HCT116 (cell line): ENCODE measurements around the gene KCNAB2. TPM values are rescaled to one million over a fixed set of nuclear protein-coding genes. Genes with fewer than 3 reads are reported as not detected.

Experiments used
- ATAC-seq: fragments of 200-7000 bp; cut with Tn5 transposase; 2 replicates; pipeline ENCODE4 v1.9.1; 2020; ENCODE audit warnings: mild to moderate bottlenecking, moderate library complexity
- BruUV-seq: library from RNA; stranded (reverse); fragments of 400-500 nt; replicated peaks from 2 replicates; lab custom pipeline; 2021; lab: Mats Ljungman, UMichigan
- CTCF ChIA-PET: fragments of 300-600 bp; sonication (Branson Sonifier 250); formaldehyde crosslinking; loops from one replicate; lab custom pipeline; 2021; ENCODE audit warnings: antibody characterized with exemption; lab: Charles Lee
- POLR2A ChIA-PET: fragments of 300-600, 350-600 bp; sonication (Branson Sonifier 250); formaldehyde crosslinking; loops from one replicate; lab custom pipeline; 2021; ENCODE audit warnings: antibody characterized with exemption; lab: Charles Lee
- RAD21 ChIA-PET, 2 experiments: fragments of 300-600 bp; sonication (Branson Sonifier 250); formaldehyde crosslinking; loops; one replicate each; lab custom pipeline; 2023; ENCODE audit warnings: low total read pairs in 2 of 2; ENCODE audit not compliant: uncharacterized antibody in 2 of 2, unreplicated experiment in 2 of 2, low non-redundant PET in 1 of 2; lab: Charles Lee
- DNase-seq: peaks from one replicate; pipeline ENCODE4 v3.0.0-alpha.2; 2010; ENCODE audit warnings: low read depth, low spot score
- H2AFZ ChIP-seq: fragments of 200-600 bp; shearing (Covaris generic), sonication (generic); 2 replicates; pipeline ENCODE4 v1.6.1; 2017; ENCODE audit warnings: low read depth, mixed run types, mixed read lengths, antibody characterized with exemption, low read length; ENCODE audit not compliant: poor library complexity, severe bottlenecking
- H3K27ac ChIP-seq: 2 replicates; pipeline ENCODE4 v1.5.1; 2012; ENCODE audit warnings: low read depth, low read length
- H3K27me3 ChIP-seq: fragments of 200-600 bp; sonication (generic); 2 replicates; pipeline ENCODE4 v1.6.1; 2016; ENCODE audit warnings: mixed run types, low read length, mixed read lengths; ENCODE audit not compliant: insufficient read depth
- H3K36me3 ChIP-seq, 2 experiments: fragments of 200-500 bp in 1 of 2; fragments of 200-600 bp in 1 of 2; sonication (Bioruptor generic) in 1 of 2; sonication (generic) in 1 of 2; 2 replicates each; pipeline versions ENCODE4 v1.5.1 to v1.6.1; 2014 to 2016; ENCODE audit warnings: low read length in 2 of 2, inconsistent platforms in 1 of 2, mixed read lengths in 1 of 2, mixed run types in 1 of 2; ENCODE audit not compliant: insufficient read depth in 2 of 2, control insufficient read depth in 1 of 2
- H3K4me1 ChIP-seq, 2 experiments: fragments of 200-600 bp in 1 of 2; sonication (generic) in 1 of 2; 2 replicates each; pipeline versions ENCODE4 v1.5.1 to v1.6.1; 2012 to 2017; ENCODE audit warnings: low read length in 2 of 2, inconsistent platforms in 1 of 2, mild to moderate bottlenecking in 1 of 2, mixed read lengths in 1 of 2, mixed run types in 1 of 2, moderate library complexity in 1 of 2; ENCODE audit not compliant: insufficient read depth in 2 of 2, control insufficient read depth in 1 of 2
- H3K4me2 ChIP-seq: fragments of 200-600 bp; sonication (generic); 2 replicates; pipeline ENCODE4 v1.6.1; 2017; ENCODE audit warnings: mixed run types, low read length, mixed read lengths
- H3K4me3 ChIP-seq, 2 experiments: fragments of 200-600 bp in 1 of 2; sonication (generic) in 1 of 2; replicated peaks in 1 of 2; 2 replicates each; pipeline ENCODE4 v1.5.1; 2011 to 2016; ENCODE audit warnings: low read length in 2 of 2, control low read depth in 1 of 2, low read depth in 1 of 2, mild to moderate bottlenecking in 1 of 2, mixed read lengths in 1 of 2, mixed run types in 1 of 2
- H3K79me2 ChIP-seq: fragments of 200-600 bp; sonication (generic); 2 replicates; pipeline ENCODE4 v1.6.1; 2017; ENCODE audit warnings: mild to moderate bottlenecking, mixed run types, low read length, moderate library complexity, mixed read lengths; ENCODE audit not compliant: insufficient read depth
- H3K9ac ChIP-seq: fragments of 200-600 bp; sonication (generic); 2 replicates; pipeline ENCODE4 v1.6.1; 2016; ENCODE audit warnings: low read length, mixed read lengths
- H3K9me2 ChIP-seq: fragments of 200-600 bp; sonication (generic), shearing (Covaris generic); 2 replicates; pipeline ENCODE4 v1.6.1; 2017; ENCODE audit warnings: mixed run types, mild to moderate bottlenecking, moderate library complexity; ENCODE audit not compliant: insufficient read depth
- H3K9me3 ChIP-seq, 2 experiments: fragments of 200-500 bp in 1 of 2; fragments of 200-600 bp in 1 of 2; sonication (Bioruptor generic) in 1 of 2; sonication (generic) in 1 of 2; 2 replicates each; pipeline ENCODE4 v1.6.1; 2014 to 2017; ENCODE audit warnings: low read length in 2 of 2, mixed read lengths in 2 of 2, inconsistent platforms in 1 of 2, low read depth in 1 of 2, mild to moderate bottlenecking in 1 of 2, mixed run types in 1 of 2, moderate library complexity in 1 of 2; ENCODE audit not compliant: control insufficient read depth in 1 of 2, insufficient read depth in 1 of 2
- H4K20me1 ChIP-seq: fragments of 200-600 bp; sonication (generic), shearing (Covaris generic); 2 replicates; pipeline ENCODE4 v1.6.1; 2017; ENCODE audit warnings: mixed run types, mild to moderate bottlenecking, moderate library complexity; ENCODE audit not compliant: insufficient read depth
- ATF3 ChIP-seq: IDR thresholded peaks from 2 replicates; pipeline ENCODE4 v1.6.1; 2012
- CBX3 ChIP-seq: IDR thresholded peaks from 2 replicates; pipeline ENCODE4 v1.6.1; 2012; ENCODE audit warnings: low read depth
- EGR1 ChIP-seq: IDR thresholded peaks from 2 replicates; pipeline ENCODE4 v1.6.1; 2012; ENCODE audit warnings: low read depth
- JUND ChIP-seq: IDR thresholded peaks from 2 replicates; pipeline ENCODE4 v1.6.1; 2012
- POLR2A ChIP-seq: IDR thresholded peaks from 2 replicates; pipeline ENCODE4 v1.7.0; 2011; ENCODE audit warnings: borderline replicate concordance; ENCODE audit not compliant: insufficient read depth, insufficient read length; ENCODE audit errors: extremely low read depth
- RAD21 ChIP-seq: IDR thresholded peaks from 2 replicates; pipeline ENCODE4 v1.6.1; 2012; ENCODE audit warnings: low read depth, mild to moderate bottlenecking
- REST ChIP-seq: IDR thresholded peaks from 2 replicates; pipeline ENCODE4 v1.6.1; 2012; ENCODE audit warnings: low read depth
- SIN3A ChIP-seq: IDR thresholded peaks from 2 replicates; pipeline ENCODE4 v1.6.1; 2012; ENCODE audit warnings: low read depth
- SP1 ChIP-seq: IDR thresholded peaks from 2 replicates; pipeline ENCODE4 v1.6.1; 2012; ENCODE audit warnings: low read depth
- SRF ChIP-seq: IDR thresholded peaks from 2 replicates; pipeline ENCODE4 v1.6.1; 2012; ENCODE audit warnings: low read depth
- TCF7L2 ChIP-seq: IDR thresholded peaks from 2 replicates; pipeline ENCODE4 v1.7.0; 2011; ENCODE audit warnings: borderline replicate concordance, inconsistent platforms; ENCODE audit not compliant: insufficient read depth, insufficient read length; ENCODE audit errors: extremely low read depth
- YY1 ChIP-seq: IDR thresholded peaks from 2 replicates; pipeline ENCODE4 v1.6.1; 2011; ENCODE audit warnings: low read length, low read depth, moderate library complexity, mild to moderate bottlenecking; ENCODE audit not compliant: insufficient replicate concordance; ENCODE audit errors: extremely low read depth
- intact Hi-C: fragments of 100-400 bp; cut with micrococcal nuclease; formaldehyde crosslinking; loops from 2 replicates; pipeline ENCODE4 v1.10.0; 2022
- total RNA-seq: library from RNA; stranded (reverse); gene quantifications from one replicate; pipeline ENCODE4 v1.2.1, GENCODE V29; 2021; ENCODE audit not compliant: unreplicated experiment
- TF ChIP-seq, protein P1 (sequence below): IDR thresholded peaks from 2 replicates; pipeline ENCODE4 v1.6.1; 2011; ENCODE audit warnings: mild to moderate bottlenecking, low read length, moderate library complexity; ENCODE audit not compliant: insufficient replicate concordance; ENCODE audit errors: extremely low read depth

The KCNAB2 gene
- total RNA-seq, 1 experiment from 2014 or later: 18.1 TPM

DNA sequence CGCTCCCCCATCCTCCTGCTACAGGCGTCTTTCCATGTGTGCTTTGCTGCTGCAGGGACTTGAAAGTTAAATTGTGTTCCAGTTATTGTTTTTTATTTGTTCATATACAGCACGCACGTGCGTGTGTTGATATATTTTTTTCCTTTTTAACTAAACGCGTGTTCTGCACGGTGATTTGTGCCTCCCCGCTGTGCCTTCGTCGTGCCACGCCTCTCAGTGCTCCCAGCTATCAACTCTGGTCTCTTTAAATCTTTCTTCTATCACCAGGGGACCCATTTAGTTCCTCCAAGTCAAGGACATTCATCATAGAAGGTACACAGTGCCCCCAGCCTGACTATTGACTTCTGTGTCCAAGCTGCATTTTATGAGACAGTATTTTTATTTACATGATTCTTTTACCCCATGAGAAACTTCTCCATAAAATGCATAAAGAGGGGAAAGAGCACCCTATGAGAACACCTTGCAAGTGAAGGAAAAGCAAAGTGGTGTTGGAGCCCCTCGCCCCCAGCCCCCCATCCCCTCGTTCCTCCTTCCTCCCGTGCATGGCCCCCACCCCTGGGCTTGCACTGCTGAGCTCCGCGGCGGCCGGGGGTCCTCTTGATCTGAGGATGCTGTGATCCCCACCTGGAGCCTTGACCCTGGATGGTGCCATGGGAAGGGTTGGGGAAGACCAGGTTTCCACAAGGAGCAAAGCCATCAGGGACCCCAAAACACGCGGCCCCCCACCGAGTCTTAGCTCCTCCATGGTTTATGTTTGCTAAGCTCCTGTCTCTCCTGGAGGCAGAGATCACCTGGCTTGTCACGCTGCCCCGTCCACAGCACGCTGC is 45.5 kb downstream of the KCNAB2 start:
- Histone ChIP-seq H2AFZ (no peak overlapping the region), H3K9me2 (no peaks in the 10 kb centered on the region), H3K79me2 (no peaks in the 10 kb centered on the region), H3K4me1 (no peaks in the 10 kb centered on the region), H3K36me3 (no peaks in the 10 kb centered on the region), H3K9me3 (no peaks in the 10 kb centered on the region), H3K27me3 (no peaks in the 10 kb centered on the region), H3K9ac (no peak overlapping the region), H3K4me3 (no peak overlapping the region), H3K4me2 (no peak overlapping the region), H4K20me1 (no peaks in the 10 kb centered on the region), H3K27ac (no peak overlapping the region)
- DNase-seq: no peak
- intact Hi-C loops: no loop called here
- ChIA-PET POLR2A (no interaction called here), RAD21 (no interaction called here), CTCF (no interaction called here)
- TF ChIP-seq EGR1 (no peak), REST (no peak), CBX3 (no peak), SP1 (no peak), SRF (no peak), SIN3A (no peak), JUND (no peak), ATF3 (no peak), RAD21 (no peak), TCF7L2 (no peak), YY1 (no peak), POLR2A (no peak)
- TF ChIP-seq, protein P1, sequence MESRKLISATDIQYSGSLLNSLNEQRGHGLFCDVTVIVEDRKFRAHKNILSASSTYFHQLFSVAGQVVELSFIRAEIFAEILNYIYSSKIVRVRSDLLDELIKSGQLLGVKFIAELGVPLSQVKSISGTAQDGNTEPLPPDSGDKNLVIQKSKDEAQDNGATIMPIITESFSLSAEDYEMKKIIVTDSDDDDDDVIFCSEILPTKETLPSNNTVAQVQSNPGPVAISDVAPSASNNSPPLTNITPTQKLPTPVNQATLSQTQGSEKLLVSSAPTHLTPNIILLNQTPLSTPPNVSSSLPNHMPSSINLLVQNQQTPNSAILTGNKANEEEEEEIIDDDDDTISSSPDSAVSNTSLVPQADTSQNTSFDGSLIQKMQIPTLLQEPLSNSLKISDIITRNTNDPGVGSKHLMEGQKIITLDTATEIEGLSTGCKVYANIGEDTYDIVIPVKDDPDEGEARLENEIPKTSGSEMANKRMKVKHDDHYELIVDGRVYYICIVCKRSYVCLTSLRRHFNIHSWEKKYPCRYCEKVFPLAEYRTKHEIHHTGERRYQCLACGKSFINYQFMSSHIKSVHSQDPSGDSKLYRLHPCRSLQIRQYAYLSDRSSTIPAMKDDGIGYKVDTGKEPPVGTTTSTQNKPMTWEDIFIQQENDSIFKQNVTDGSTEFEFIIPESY: no peak
- BruUV-seq: no TSS peak
- ATAC-seq: no peak
